ENCODE measurements around the gene CASP6. TPM values are rescaled to one million over a fixed set of nuclear protein-coding genes. Genes with fewer than 3 reads are reported as not detected.

CASP6 gene
- total and polyA plus RNA-seq, 3 experiments from 2014 or later = 14.9 to 61.0 (median 15.4) TPM

DNA sequence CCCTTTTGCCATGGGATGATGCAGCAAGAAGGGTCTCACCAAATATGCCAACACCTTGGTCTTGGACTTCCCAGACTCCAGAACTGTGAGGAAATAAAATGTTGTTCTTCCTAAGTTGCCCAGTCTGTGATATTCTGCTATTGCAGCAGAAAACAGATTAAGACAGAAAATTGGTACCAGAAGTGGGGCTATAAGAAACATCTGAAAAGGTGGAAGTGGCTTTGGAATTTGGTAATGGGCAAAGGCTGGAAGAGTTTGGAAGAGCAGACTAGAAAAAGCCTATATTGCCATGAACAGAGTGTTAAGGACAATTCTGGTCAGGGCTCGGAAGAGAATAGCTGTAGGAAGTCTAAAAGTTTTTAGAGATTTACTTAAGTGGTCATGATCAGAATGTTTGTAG, 27.4 kb downstream of the CASP6 start:
- peaks cover 0 to 7% (median 3%) of the 10 kb centered on the region in 5 donors for H3K9me3 Mint-ChIP-seq
- H3K4me3 ChIP-seq (ENCODE audit: low read length) = no peak overlapping the region
- H3K36me3 ChIP-seq (ENCODE audit: insufficient read depth, low read length) = no peaks in the 10 kb centered on the region
- DNase-seq = no peak
- H3K4me1 Mint-ChIP-seq = peaks cover 16 to 46% (median 29%) of the 10 kb centered on the region in 3 donors
- H3K27ac ChIP-seq (ENCODE audit: low read depth, low read length) = no peak overlapping the region
- peaks cover 11 to 56% (median 17%) of the 10 kb centered on the region in 3 donors for H3K36me3 Mint-ChIP-seq
- no peaks in the 10 kb centered on the region for H3K27me3 Mint-ChIP-seq
- ChIA-PET POLR2A (no interaction called here), CTCF (interaction anchor here (1.6 kb wide), 1 partner anchor 243 kb away, joined by 4 read pairs; no protein-coding TSS in a partner anchor)
- H3K27ac Mint-ChIP-seq = peak overlapping the region in 4 of 8 donors; percentile 16 to 64 (median 54)
- no peak overlapping the region for H3K4me3 Mint-ChIP-seq
- H3K9me3 ChIP-seq (ENCODE audit: low read length) = no peaks in the 10 kb centered on the region
- no peaks in the 10 kb centered on the region for H3K27me3 ChIP-seq (ENCODE audit: insufficient read depth, low read length, poor library complexity, severe bottlenecking)
- H3K4me1 ChIP-seq (ENCODE audit: insufficient read depth, low read length) = no peaks in the 10 kb centered on the region

DNA sequence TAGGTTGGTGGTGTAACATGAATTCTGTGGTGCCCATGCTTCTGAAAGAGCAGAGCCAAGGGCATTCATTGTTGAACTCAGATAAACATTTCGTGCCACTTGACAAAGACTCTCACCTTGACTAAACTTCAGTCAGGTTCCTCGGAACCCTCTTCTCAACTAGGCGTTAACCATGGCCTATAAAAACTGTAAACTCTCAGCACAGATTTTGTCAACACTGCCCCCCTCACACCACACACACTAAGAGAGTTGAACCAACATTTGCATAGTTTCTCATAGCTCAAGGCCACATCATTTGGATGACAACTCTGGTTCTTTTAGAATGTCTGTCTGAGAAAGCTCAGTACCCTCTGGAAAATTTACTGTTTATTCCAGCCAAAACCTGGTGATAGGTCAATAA, 28.1 kb downstream of the CASP6 start:
- Mint-ChIP-seq H3K27ac (peak overlapping the region in 4 of 8 donors; percentile 20 to 71 (median 62)), H3K36me3 (peaks cover 16 to 54% (median 16%) of the 10 kb centered on the region in 3 donors), H3K4me3 (no peak overlapping the region), H3K9me3 (peaks cover 0 to 7% (median 3%) of the 10 kb centered on the region in 5 donors), H3K4me1 (peaks cover 16 to 46% (median 22%) of the 10 kb centered on the region in 3 donors), H3K27me3 (no peaks in the 10 kb centered on the region)
- ChIA-PET POLR2A (no interaction called here), CTCF (interaction anchor here (1.6 kb wide), 1 partner anchor 242 kb away, joined by 4 read pairs; no protein-coding TSS in a partner anchor)
- Histone ChIP-seq H3K36me3 (ENCODE audit: insufficient read depth, low read length) (no peaks in the 10 kb centered on the region), H3K27me3 (ENCODE audit: insufficient read depth, low read length, poor library complexity, severe bottlenecking) (no peaks in the 10 kb centered on the region), H3K27ac (ENCODE audit: low read depth, low read length) (no peak overlapping the region), H3K9me3 (ENCODE audit: low read length) (no peaks in the 10 kb centered on the region), H3K4me3 (ENCODE audit: low read length) (no peak overlapping the region), H3K4me1 (ENCODE audit: insufficient read depth, low read length) (no peaks in the 10 kb centered on the region)
- no peak for DNase-seq

DNA sequence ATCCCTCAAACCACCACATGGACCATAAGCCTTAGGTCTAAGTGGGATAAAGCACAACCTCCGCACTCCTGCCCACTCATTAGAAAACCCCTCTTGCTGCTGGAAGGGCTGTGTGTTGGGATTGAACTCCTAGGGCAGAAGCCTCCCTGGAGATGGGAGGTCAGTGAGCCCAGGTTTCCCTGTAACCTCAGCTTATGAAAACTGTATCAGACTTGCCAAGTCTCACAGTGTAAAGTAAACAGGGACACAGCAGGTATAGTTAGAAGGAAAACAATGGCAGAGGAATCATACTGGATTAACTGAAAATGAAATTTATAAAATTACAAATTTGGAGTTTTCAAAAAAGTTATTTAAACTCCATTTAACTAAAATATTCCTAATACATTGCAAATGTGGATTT, 29.9 kb downstream of the CASP6 start:
- POLR2A ChIA-PET = no interaction called here

DNA sequence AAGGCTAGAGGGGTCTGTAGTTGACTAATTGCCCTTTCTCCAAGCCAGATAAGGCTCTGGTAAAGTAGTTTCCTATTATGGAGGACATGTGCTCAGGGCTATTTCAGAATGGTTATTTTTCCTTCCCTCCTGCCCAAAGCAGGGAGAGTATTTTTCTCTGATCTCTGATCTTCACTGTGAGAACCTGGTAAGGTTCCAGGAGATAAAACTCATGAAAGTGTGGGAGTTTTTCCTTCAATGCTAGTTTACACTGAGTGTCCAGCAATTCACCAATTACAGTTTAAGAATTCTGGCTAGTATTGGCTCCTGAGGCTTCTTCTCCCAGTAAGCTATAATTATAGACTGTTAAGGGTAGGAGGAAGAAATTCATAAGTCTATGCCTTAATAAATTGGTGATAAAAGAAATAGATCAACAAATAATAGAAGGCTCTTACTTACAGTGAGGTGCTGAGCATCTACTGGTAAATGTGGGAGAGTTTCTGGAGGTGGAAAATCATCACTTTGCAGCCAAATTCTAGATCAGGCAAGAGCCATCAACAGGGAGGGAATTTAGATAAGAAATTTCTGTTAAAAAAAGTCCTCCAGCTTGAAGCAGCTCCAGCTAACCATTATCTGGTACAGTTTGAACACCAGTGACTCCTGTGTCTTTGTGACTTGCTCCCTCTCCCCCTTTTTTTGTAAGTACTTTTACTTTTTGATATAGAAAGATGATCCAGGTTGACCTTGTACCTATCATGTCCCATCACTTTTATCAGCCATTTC, 30.9 kb downstream of the CASP6 start:
- ChIA-PET POLR2A (no interaction called here), CTCF (interaction anchor here (1.8 kb wide), 1 partner anchor 26 kb away, joined by 4 read pairs; no protein-coding TSS in a partner anchor)
- Mint-ChIP-seq H3K9me3 (peaks cover 0 to 7% (median 3%) of the 10 kb centered on the region in 5 donors), H3K36me3 (peaks cover 12 to 51% (median 18%) of the 10 kb centered on the region in 3 donors), H3K4me1 (peaks cover 37 to 73% (median 49%) of the 10 kb centered on the region in 3 donors), H3K27ac (no peak overlapping the region), H3K4me3 (no peak overlapping the region), H3K27me3 (no peaks in the 10 kb centered on the region)
- Histone ChIP-seq H3K27me3 (ENCODE audit: insufficient read depth, low read length, poor library complexity, severe bottlenecking) (no peaks in the 10 kb centered on the region), H3K4me1 (ENCODE audit: insufficient read depth, low read length) (peaks cover 21% of the 10 kb centered on the region), H3K4me3 (ENCODE audit: low read length) (no peak overlapping the region), H3K9me3 (ENCODE audit: low read length) (no peaks in the 10 kb centered on the region), H3K36me3 (ENCODE audit: insufficient read depth, low read length) (no peaks in the 10 kb centered on the region), H3K27ac (ENCODE audit: low read depth, low read length) (no peak overlapping the region)
- no peak for DNase-seq

More for the DNA sequence above, 29.9 kb downstream of the CASP6 start:
- DNase-seq = no peak
- H3K4me3 Mint-ChIP-seq = peak overlapping the region in 1 of 7 donors; percentile 13
- H3K36me3 Mint-ChIP-seq = peaks cover 12 to 52% (median 18%) of the 10 kb centered on the region in 3 donors
- H3K27ac ChIP-seq (ENCODE audit: low read depth, low read length) = no peak overlapping the region
- no peak overlapping the region for H3K4me3 ChIP-seq (ENCODE audit: low read length)
- H3K4me1 Mint-ChIP-seq = peaks cover 31 to 64% (median 40%) of the 10 kb centered on the region in 3 donors
- H3K4me1 ChIP-seq (ENCODE audit: insufficient read depth, low read length) = peaks cover 16% of the 10 kb centered on the region
- H3K27ac Mint-ChIP-seq = no peak overlapping the region
- CTCF ChIA-PET = interaction anchor here (1.5 kb wide), 1 partner anchor 11 kb away, joined by 3 read pairs; no protein-coding TSS in a partner anchor
- no peaks in the 10 kb centered on the region for H3K9me3 ChIP-seq (ENCODE audit: low read length)
- no peaks in the 10 kb centered on the region for H3K27me3 Mint-ChIP-seq
- H3K36me3 ChIP-seq (ENCODE audit: insufficient read depth, low read length) = no peaks in the 10 kb centered on the region
- no peaks in the 10 kb centered on the region for H3K27me3 ChIP-seq (ENCODE audit: insufficient read depth, low read length, poor library complexity, severe bottlenecking)
- H3K9me3 Mint-ChIP-seq = peaks cover 0 to 7% (median 3%) of the 10 kb centered on the region in 5 donors

DNA sequence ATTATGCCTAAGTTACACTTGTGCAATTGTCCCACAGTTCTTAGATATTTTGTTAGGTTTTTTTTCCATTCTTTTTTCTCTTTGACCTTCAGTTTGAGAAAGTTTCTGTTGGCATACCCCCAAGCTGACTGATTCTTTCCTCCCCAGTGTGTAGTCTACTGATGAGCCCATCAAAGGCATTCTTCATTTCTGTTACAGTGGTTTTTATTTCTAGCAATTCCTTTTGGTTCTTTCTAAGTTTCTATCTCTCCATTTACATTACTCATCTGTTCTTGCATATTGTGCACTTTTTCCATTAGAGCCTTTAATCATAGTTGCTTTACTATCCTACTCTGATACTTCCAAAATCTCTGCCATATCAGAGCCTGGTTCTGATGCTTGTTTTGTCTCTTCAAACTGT, 31.9 kb downstream of the CASP6 start:
- Mint-ChIP-seq H3K9me3 (peaks cover 0 to 7% (median 3%) of the 10 kb centered on the region in 5 donors), H3K27ac (peak overlapping the region in 2 of 8 donors; percentile 35 to 44), H3K36me3 (peaks cover 10 to 46% (median 18%) of the 10 kb centered on the region in 3 donors), H3K27me3 (no peaks in the 10 kb centered on the region), H3K4me3 (no peak overlapping the region), H3K4me1 (peaks cover 44 to 73% (median 50%) of the 10 kb centered on the region in 3 donors)
- ChIA-PET CTCF (interaction anchor here (1.8 kb wide), 1 partner anchor 25 kb away, joined by 4 read pairs; no protein-coding TSS in a partner anchor), POLR2A (no interaction called here)
- H3K4me1 ChIP-seq (ENCODE audit: insufficient read depth, low read length) = peaks cover 25% of the 10 kb centered on the region
- H3K4me3 ChIP-seq (ENCODE audit: low read length) = no peak overlapping the region
- no peaks in the 10 kb centered on the region for H3K27me3 ChIP-seq (ENCODE audit: insufficient read depth, low read length, poor library complexity, severe bottlenecking)
- H3K27ac ChIP-seq (ENCODE audit: low read depth, low read length) = no peak overlapping the region
- DNase-seq = no peak
- no peaks in the 10 kb centered on the region for H3K9me3 ChIP-seq (ENCODE audit: low read length)
- no peaks in the 10 kb centered on the region for H3K36me3 ChIP-seq (ENCODE audit: insufficient read depth, low read length)

DNA sequence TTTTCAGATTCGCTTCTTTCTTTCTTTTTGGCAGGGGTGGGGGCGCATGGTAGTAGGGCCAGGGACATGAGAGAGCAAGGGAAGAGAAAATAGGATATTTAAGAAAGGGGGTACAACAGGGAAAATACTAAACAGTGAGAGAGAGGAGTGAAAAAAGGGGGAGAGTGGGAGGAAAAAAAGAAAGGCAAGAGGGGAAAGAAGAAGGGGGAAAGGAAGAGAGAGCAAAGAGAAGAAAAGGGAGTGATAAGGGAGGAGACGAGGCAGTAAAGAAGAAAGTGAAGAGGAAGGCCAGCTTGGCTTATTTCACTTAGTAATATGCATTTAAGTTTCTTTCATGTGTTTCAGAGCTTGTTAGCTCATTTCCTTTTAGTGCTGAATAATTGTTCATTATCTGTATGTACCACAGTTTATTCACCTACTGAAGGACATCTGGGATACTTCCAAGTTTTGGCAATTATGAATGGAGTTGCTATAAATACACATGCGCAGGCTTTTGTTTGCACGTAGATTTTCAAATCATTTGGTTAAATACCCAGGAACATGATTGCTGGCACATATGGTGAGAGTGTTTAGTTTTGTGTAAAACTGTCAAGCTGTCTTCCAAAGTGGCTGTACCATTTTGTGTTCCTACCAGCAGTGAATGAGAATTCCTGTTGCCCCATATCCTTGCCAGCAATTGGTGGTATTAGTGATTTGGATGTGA, 37.3 kb downstream of the CASP6 start:
- Mint-ChIP-seq H3K36me3 (peaks cover 4 to 54% (median 7%) of the 10 kb centered on the region in 3 donors), H3K4me3 (no peak overlapping the region), H3K27me3 (no peaks in the 10 kb centered on the region), H3K27ac (peak overlapping the region in 2 of 8 donors; percentile 10 to 90), H3K4me1 (peaks cover 39 to 65% (median 45%) of the 10 kb centered on the region in 3 donors), H3K9me3 (peaks cover 0 to 2% (median 0%) of the 10 kb centered on the region in 5 donors)
- Histone ChIP-seq H3K36me3 (ENCODE audit: insufficient read depth, low read length) (no peaks in the 10 kb centered on the region), H3K9me3 (ENCODE audit: low read length) (no peaks in the 10 kb centered on the region), H3K4me1 (ENCODE audit: insufficient read depth, low read length) (peaks cover 33% of the 10 kb centered on the region), H3K4me3 (ENCODE audit: low read length) (no peak overlapping the region), H3K27ac (ENCODE audit: low read depth, low read length) (no peak overlapping the region), H3K27me3 (ENCODE audit: insufficient read depth, low read length, poor library complexity, severe bottlenecking) (no peaks in the 10 kb centered on the region)
- POLR2A ChIA-PET = no interaction called here
- DNase-seq = no peak
- CTCF ChIA-PET = interaction anchor here (1.6 kb wide), 1 partner anchor 10 kb away, joined by 5 read pairs; no protein-coding TSS in a partner anchor

DNA sequence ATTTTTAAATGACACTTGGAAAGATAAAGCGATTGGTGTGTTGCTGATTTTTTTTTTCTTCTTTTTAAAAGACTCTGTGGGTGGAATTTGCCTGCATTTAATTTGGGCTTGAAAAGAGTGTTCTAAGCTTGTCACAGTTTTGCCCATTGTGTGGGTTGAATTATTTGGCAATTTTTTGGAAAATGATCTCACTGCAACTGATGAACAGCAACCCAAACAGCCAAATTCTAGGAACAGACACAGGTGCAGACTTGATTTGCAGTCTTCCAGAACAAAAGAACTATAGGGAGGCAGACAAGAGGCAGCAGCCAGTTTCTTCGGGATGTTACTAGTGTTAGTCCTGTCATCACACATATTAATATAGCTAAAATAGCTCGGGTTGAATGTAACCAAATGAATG, 40.5 kb downstream of the CASP6 start:
- ChIA-PET POLR2A (no interaction called here), CTCF (interaction anchor here (1.1 to 1.5 kb wide), 2 partner anchors 11 to 15 kb away, joined by 3 read pairs; no protein-coding TSS in a partner anchor)
- H3K36me3 Mint-ChIP-seq = peaks cover 0 to 61% (median 4%) of the 10 kb centered on the region in 3 donors

More for the DNA sequence above, 40.5 kb downstream of the CASP6 start:
- peak overlapping the region in 2 of 8 donors; percentile 17 to 51 for H3K27ac Mint-ChIP-seq
- peaks cover 29 to 53% (median 33%) of the 10 kb centered on the region in 3 donors for H3K4me1 Mint-ChIP-seq
- H3K4me3 ChIP-seq (ENCODE audit: low read length) = no peak overlapping the region
- H3K4me1 ChIP-seq (ENCODE audit: insufficient read depth, low read length) = peaks cover 19% of the 10 kb centered on the region
- H3K27me3 Mint-ChIP-seq = no peaks in the 10 kb centered on the region
- H3K9me3 ChIP-seq (ENCODE audit: low read length) = no peaks in the 10 kb centered on the region
- no peak overlapping the region for H3K4me3 Mint-ChIP-seq
- peaks cover 5% of the 10 kb centered on the region for H3K36me3 ChIP-seq (ENCODE audit: insufficient read depth, low read length)
- H3K27ac ChIP-seq (ENCODE audit: low read depth, low read length) = no peak overlapping the region
- H3K9me3 Mint-ChIP-seq = no peaks in the 10 kb centered on the region
- no peak for DNase-seq
- no peaks in the 10 kb centered on the region for H3K27me3 ChIP-seq (ENCODE audit: insufficient read depth, low read length, poor library complexity, severe bottlenecking)

Measured in CD8-positive, alpha-beta memory T cell (primary cell).